Measurements from ENCODE around the gene DGKG.

The DGKG gene

GRCh38 chr3:186316666-186317260 is 45.3 kb downstream of the DGKG start:
- no peak for DNase-seq

- no peak for DNase-seq
Observed at GRCh38 chr3:186315581-186316354, 46.3 kb downstream of the DGKG start.

GRCh38 chr3:186314896-186315295 is 47.1 kb downstream of the DGKG start:
- DNase-seq = no peak

GRCh38 chr3:186311441-186311840 is 50.6 kb downstream of the DGKG start:
- DNase-seq = no peak

- DNase-seq = no peak
Observed at GRCh38 chr3:186308549-186308948, 53.5 kb downstream of the DGKG start.

- DNase-seq = no peak
Observed at GRCh38 chr3:186307594-186308221, 54.3 kb downstream of the DGKG start.

- no peak for DNase-seq
Observed at GRCh38 chr3:186305286-186305685, 56.7 kb downstream of the DGKG start.

- DNase-seq = no peak
Observed at GRCh38 chr3:186303965-186304364, 58.1 kb downstream of the DGKG start.

- no peak for DNase-seq
Observed at GRCh38 chr3:186299327-186299726, 62.7 kb downstream of the DGKG start.

- no peak for DNase-seq
Observed at GRCh38 chr3:186298876-186299275, 63.2 kb downstream of the DGKG start.

GRCh38 chr3:186290796-186291195 is 71.2 kb downstream of the DGKG start:
- no peak for DNase-seq

- no peak for DNase-seq
Observed at GRCh38 chr3:186287711-186288110, 74.3 kb downstream of the DGKG start.

GRCh38 chr3:186286114-186286513 is 75.9 kb downstream of the DGKG start:
- DNase-seq = no peak

- DNase-seq = no peak
Observed at GRCh38 chr3:186284661-186285060, 77.4 kb downstream of the DGKG start.

- no peak for DNase-seq
Observed at GRCh38 chr3:186284349-186284652, 77.7 kb downstream of the DGKG start.

GRCh38 chr3:186283651-186284348 is 78.2 kb downstream of the DGKG start:
- DNase-seq = no peak

- DNase-seq = no peak
Observed at GRCh38 chr3:186283096-186283495, 78.9 kb downstream of the DGKG start.

GRCh38 chr3:186281176-186281575 is 80.9 kb downstream of the DGKG start:
- no peak for DNase-seq

- no peak for DNase-seq
Observed at GRCh38 chr3:186280737-186281136, 81.3 kb downstream of the DGKG start.

GRCh38 chr3:186277268-186277909 is 84.6 kb downstream of the DGKG start:
- no peak for DNase-seq

- DNase-seq = no peak
Observed at GRCh38 chr3:186275436-186275835, 86.6 kb downstream of the DGKG start.

- DNase-seq = no peak
Observed at GRCh38 chr3:186273586-186273985, 88.4 kb downstream of the DGKG start.

GRCh38 chr3:186270701-186271100 is 91.3 kb downstream of the DGKG start:
- DNase-seq = no peak

Measured in NCI-H2081 treated with DMSO at 0.1 percent for 48 hours (cell line).